Measurements from ENCODE around the gene PSMC5. TPM values are rescaled to one million over a fixed set of nuclear protein-coding genes. Genes with fewer than 3 reads are reported as not detected.
A peak's percentile ranks its signal among the peaks of the same experiment; 100 is the strongest.

The PSMC5 gene
- total and polyA plus RNA-seq, 9 of the 15 experiments (the other 6 are each of a cell fraction or from before 2014, with no cell fraction given), result 89.2 to 393 (median 161) TPM

- TF ChIP-seq MYNN (IDR thresholded peaks at IDR 0.05), result 0 out of 2 replicates have a peak, but pooled peaks have one; percentile 44
- no peak for TF ChIP-seq MYNN (CRISPR knock-in tag; IDR thresholded peaks at IDR 0.05)
- TF ChIP-seq CHCHD3 (CRISPR knock-in tag; IDR thresholded peaks at IDR 0.05), result no peak
- TF ChIP-seq MLX (CRISPR knock-in tag; conservative IDR thresholded peaks at IDR 0.05), result no peak
- peak; percentile 68 for TF ChIP-seq POLR2A (conservative IDR thresholded peaks at IDR 0.05)
- no peak for TF ChIP-seq TAF7 (tag; IDR thresholded peaks at IDR 0.05)
- TF ChIP-seq ELF4 (CRISPR knock-in tag; IDR thresholded peaks at IDR 0.05), result 0 out of 2 replicates have a peak, but pooled peaks have one; percentile 26
- TF ChIP-seq IRF1 (CRISPR knock-in tag; IDR thresholded peaks at IDR 0.05; ENCODE audit: borderline replicate concordance), result no peak
- TF ChIP-seq TCF7 (IDR thresholded peaks at IDR 0.05; ENCODE audit: borderline replicate concordance), result no peak
- peak; percentile 51 for TF ChIP-seq POLR2B (IDR thresholded peaks at IDR 0.05; ENCODE audit: low read depth, partially characterized antibody)
- TF ChIP-seq NCOA2 (IDR thresholded peaks at IDR 0.05; ENCODE audit: partially characterized antibody in 2 of 2), result no peak
- no peak for TF ChIP-seq SNAPC5 (CRISPR knock-in tag; IDR thresholded peaks at IDR 0.05)
- no peak for TF ChIP-seq MAX (CRISPR knock-in tag; IDR thresholded peaks at IDR 0.05)
Observed at GRCh38 chr17:63819585-63820537, 7.4 kb upstream of the PSMC5 start (continued).

Data from K562 (cell line).